Endothelial cell of umbilical vein (primary cell): ENCODE measurements around the gene PGGT1B. TPM values are rescaled to one million over a fixed set of nuclear protein-coding genes. Genes with fewer than 3 reads are reported as not detected.

ENCODE experiments used
- BruUV-seq: library from RNA; stranded (reverse); fragments of 400-500 nt; replicated peaks from 2 replicates; lab custom pipeline; 2021; lab: Mats Ljungman, UMichigan
- CTCF ChIA-PET: fragments of 300-600, 350-600 bp; sonication (Branson Sonifier 250); formaldehyde crosslinking; loops from one replicate; lab custom pipeline; 2021; ENCODE audit warnings: antibody characterized with exemption, inconsistent platforms; lab: Charles Lee
- POLR2A ChIA-PET: fragments of 300-600, 350-600 bp; sonication (Branson Sonifier 250); formaldehyde crosslinking; loops from one replicate; lab custom pipeline; 2021; ENCODE audit warnings: antibody characterized with exemption, inconsistent platforms; lab: Charles Lee
- DNase-seq: peaks from one replicate; pipeline ENCODE4 v3.0.0-alpha.2; 2011; ENCODE audit warnings: low read depth, low spot score
- FAIRE-seq: peaks from 2 replicates; lab custom pipeline; 2011; peaks lifted over from hg19 to GRCh38; lab: Jason Lieb, UNC
- H2AFZ ChIP-seq: 2 replicates; pipeline ENCODE4 v1.6.0; 2012; ENCODE audit warnings: low read depth, low read length, control low read depth, inconsistent platforms
- H3K27ac ChIP-seq: 2 replicates; pipeline ENCODE4 v1.5.1; 2011; ENCODE audit warnings: low read depth, mild to moderate bottlenecking, control low read depth, low read length, moderate library complexity; ENCODE audit not compliant: insufficient read depth
- H3K27me3 ChIP-seq, 2 experiments: 2 replicates each; pipeline versions ENCODE4 v1.6.0 to v1.6.1; 2011; ENCODE audit warnings: low read length in 2 of 2, mixed read lengths in 1 of 2; ENCODE audit not compliant: control insufficient read depth in 2 of 2, insufficient read depth in 2 of 2
- H3K36me3 ChIP-seq, 2 experiments: 2 replicates in 1 of 2; 3 replicates in 1 of 2; pipeline ENCODE4 v1.5.1; 2011; ENCODE audit warnings: low read length in 2 of 2, mild to moderate bottlenecking in 1 of 2, moderate library complexity in 1 of 2; ENCODE audit not compliant: control insufficient read depth in 2 of 2, insufficient read depth in 2 of 2; ENCODE audit errors: extremely low read depth in 1 of 2
- H3K4me1 ChIP-seq: 3 replicates; pipeline ENCODE4 v1.5.1; 2011; ENCODE audit warnings: mild to moderate bottlenecking, low read length; ENCODE audit not compliant: control insufficient read depth, insufficient read depth; ENCODE audit errors: extremely low read depth
- H3K4me2 ChIP-seq: 2 replicates; pipeline ENCODE4 v1.6.1; 2011; ENCODE audit warnings: low read length, control low read depth, mixed read lengths; ENCODE audit not compliant: insufficient read depth
- H3K4me3 ChIP-seq, 3 experiments: fragments of 200-600 bp in 1 of 3; sonication (generic), shearing (Covaris generic) in 1 of 3; replicated peaks in 1 of 3; 2 replicates each; pipeline ENCODE4 v1.5.1; 2011 to 2016; ENCODE audit warnings: control low read depth in 3 of 3, low read length in 3 of 3, mild to moderate bottlenecking in 2 of 3, inconsistent platforms in 1 of 3, low read depth in 1 of 3, moderate library complexity in 1 of 3; ENCODE audit not compliant: insufficient read depth in 1 of 3
- H3K79me2 ChIP-seq: 2 replicates; pipeline ENCODE4 v1.6.0; 2012; ENCODE audit warnings: low read length, inconsistent platforms; ENCODE audit not compliant: control insufficient read depth, insufficient read depth
- H3K9ac ChIP-seq: replicated peaks from 2 replicates; pipeline ENCODE3; 2011; ENCODE audit warnings: low read length, control low read depth; ENCODE audit not compliant: insufficient read depth; ENCODE audit errors: extremely low read depth
- H3K9me1 ChIP-seq: replicated peaks from 3 replicates; pipeline ENCODE4 v1.6.0; 2011; ENCODE audit warnings: mild to moderate bottlenecking, low read length; ENCODE audit not compliant: control insufficient read depth, insufficient read depth; ENCODE audit errors: extremely low read depth
- H3K9me3 ChIP-seq: replicated peaks from 2 replicates; pipeline ENCODE4 v1.5.1; 2012; ENCODE audit warnings: low read length, inconsistent platforms; ENCODE audit not compliant: control insufficient read depth, insufficient read depth
- H4K20me1 ChIP-seq: replicated peaks from 2 replicates; pipeline ENCODE3; 2011; ENCODE audit warnings: mild to moderate bottlenecking, low read length; ENCODE audit not compliant: control insufficient read depth, insufficient read depth; ENCODE audit errors: extremely low read depth
- CTCF ChIP-seq, 2 donors: IDR thresholded peaks; 1 replicate in 1 of 2; 2 replicates in 1 of 2; pipeline ENCODE4 v1.5.1; 2011; ENCODE audit warnings: low read length in 2 of 2, mild to moderate bottlenecking in 2 of 2, moderate library complexity in 2 of 2, control low read depth in 1 of 2, inconsistent platforms in 1 of 2, low read depth in 1 of 2; ENCODE audit not compliant: insufficient read depth in 1 of 2; ENCODE audit errors: extremely low read depth in 1 of 2
- EZH2 ChIP-seq: IDR thresholded peaks from 2 replicates; pipeline ENCODE4 v1.6.1; 2012; ENCODE audit warnings: borderline replicate concordance, low read depth, mild to moderate bottlenecking, moderate library complexity, low read length, inconsistent platforms; ENCODE audit not compliant: severe bottlenecking
- FOS ChIP-seq: IDR thresholded peaks from 2 replicates; pipeline ENCODE4 v1.6.1; 2011; ENCODE audit warnings: mild to moderate bottlenecking, low read length, moderate library complexity, borderline replicate concordance; ENCODE audit not compliant: insufficient read depth
- GATA2 ChIP-seq: IDR thresholded peaks from 2 replicates; pipeline ENCODE4 v1.7.0; 2011; ENCODE audit warnings: low read depth, mild to moderate bottlenecking, moderate library complexity, mixed read lengths, low read length; ENCODE audit not compliant: insufficient read length, insufficient read depth
- JUN ChIP-seq: IDR thresholded peaks from 2 replicates; pipeline ENCODE4 v1.6.1; 2011; ENCODE audit warnings: borderline replicate concordance, low read depth; ENCODE audit not compliant: insufficient read length, insufficient read depth
- MYC ChIP-seq: IDR thresholded peaks from one replicate; pipeline ENCODE4 v1.6.1; 2011; ENCODE audit warnings: mild to moderate bottlenecking, low read depth, low read length
- POLR2A ChIP-seq: IDR thresholded peaks from 2 replicates; pipeline ENCODE4 v1.6.1; 2012; ENCODE audit warnings: low read depth, mild to moderate bottlenecking, control low read depth, low read length
- POLR2AphosphoS5 ChIP-seq: IDR thresholded peaks from 2 replicates; pipeline ENCODE4 v1.6.1; 2012; ENCODE audit warnings: low read depth, mild to moderate bottlenecking, control low read depth, low read length, moderate library complexity; ENCODE audit not compliant: insufficient read depth
- dilution Hi-C: fragments of 300-500 bp; cut with MboI; formaldehyde crosslinking; loops from one replicate; pipeline ENCODE4 v1.15.0; 2019; ENCODE audit warnings: low sequenced_read_pairs; ENCODE audit not compliant: extremely low pct_ligation_motif_present
- intact Hi-C: fragments of 100-400 bp; cut with micrococcal nuclease; formaldehyde crosslinking; loops from one replicate; pipeline ENCODE4 v1.10.0; 2022
- polyA plus RNA-seq, 4 experiments: library from polyadenylated mRNA; depleted of rRNA in 3 of 4; stranded (reverse) in 3 of 4; unstranded in 1 of 4; fragments of >200 nt; gene quantifications; 2 replicates each; pipeline versions ENCODE4 v1.2.1 to v1.2.3, GENCODE V29; 2011 to 2012; ENCODE audit warnings: missing spikeins in 1 of 4
- total RNA-seq: library from RNA; stranded (reverse); gene quantifications from 2 replicates; pipeline ENCODE4 v1.2.3, GENCODE V29; 2021
- TF ChIP-seq, protein P1 (sequence below): IDR thresholded peaks from 2 replicates; pipeline ENCODE4 v1.6.1; 2011; ENCODE audit not compliant: insufficient read depth, insufficient read length

PGGT1B gene
- total and polyA plus RNA-seq, 2 donors (not counting 3 experiments of a cell fraction or from before 2014, with no cell fraction given) = 2.6 to 42.3 TPM

- FAIRE-seq = no peak
- dilution Hi-C loops = no loop called here
- BruUV-seq = no TSS peak
- Histone ChIP-seq H3K27me3 (no peaks in the 10 kb centered on the region), H3K4me2 (no peak overlapping the region), H3K4me3 (no peak overlapping the region), H4K20me1 (no peaks in the 10 kb centered on the region), H3K9ac (no peak overlapping the region), H3K27ac (no peak overlapping the region), H3K36me3 (no peaks in the 10 kb centered on the region), H3K79me2 (peaks cover 17% of the 10 kb centered on the region), H3K9me3 (no peaks in the 10 kb centered on the region), H3K4me1 (no peaks in the 10 kb centered on the region), H2AFZ (no peak overlapping the region), H3K9me1 (no peaks in the 10 kb centered on the region)
- ChIA-PET POLR2A (no interaction called here), CTCF (no interaction called here)
- no peak for TF ChIP-seq POLR2A
- no peak for TF ChIP-seq MYC
- TF ChIP-seq POLR2AphosphoS5 = no peak
- no peak for TF ChIP-seq EZH2
- TF ChIP-seq, protein P1, sequence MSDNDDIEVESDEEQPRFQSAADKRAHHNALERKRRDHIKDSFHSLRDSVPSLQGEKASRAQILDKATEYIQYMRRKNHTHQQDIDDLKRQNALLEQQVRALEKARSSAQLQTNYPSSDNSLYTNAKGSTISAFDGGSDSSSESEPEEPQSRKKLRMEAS = no peak
- TF ChIP-seq GATA2 = no peak
- TF ChIP-seq JUN = no peak
- TF ChIP-seq CTCF (IDR thresholded peaks at IDR 0.05; ENCODE audit: extremely low read depth in 1 of 2, insufficient read depth in 1 of 2, low read depth in 1 of 2, low read length in 2 of 2) = no peak
- no peak for TF ChIP-seq FOS
- DNase-seq = no peak
- intact Hi-C loops = no loop called here
Observed at GRCh38 chr5:115289104-115289503, 26.4 kb upstream of the PGGT1B start.
